ENCODE results near the gene FBXO21.

GRCh38 chr12:117187421-117187820 is 2.8 kb downstream of the FBXO21 start:
- no peak for TF ChIP-seq POLR2A (IDR thresholded peaks at IDR 0.05)
- TF ChIP-seq CTCF (IDR thresholded peaks at IDR 0.05): no peak
- no peak for TF ChIP-seq EP300 (IDR thresholded peaks at IDR 0.05)
